GM12891 (cell line): ENCODE data around the gene SMG6.
A peak's percentile ranks its signal among the peaks of the same experiment; 100 is the strongest.

ENCODE experiments used
- POLR2A ChIP-seq: IDR thresholded peaks from 2 replicates; pipeline ENCODE4 v1.6.1; 2011; ENCODE audit warnings: low read depth, low read length, control low read depth
- POLR2AphosphoS5 ChIP-seq: IDR thresholded peaks from 2 replicates; pipeline ENCODE4 v1.6.1; 2011; ENCODE audit warnings: low read depth, low read length, control low read depth

DNA sequence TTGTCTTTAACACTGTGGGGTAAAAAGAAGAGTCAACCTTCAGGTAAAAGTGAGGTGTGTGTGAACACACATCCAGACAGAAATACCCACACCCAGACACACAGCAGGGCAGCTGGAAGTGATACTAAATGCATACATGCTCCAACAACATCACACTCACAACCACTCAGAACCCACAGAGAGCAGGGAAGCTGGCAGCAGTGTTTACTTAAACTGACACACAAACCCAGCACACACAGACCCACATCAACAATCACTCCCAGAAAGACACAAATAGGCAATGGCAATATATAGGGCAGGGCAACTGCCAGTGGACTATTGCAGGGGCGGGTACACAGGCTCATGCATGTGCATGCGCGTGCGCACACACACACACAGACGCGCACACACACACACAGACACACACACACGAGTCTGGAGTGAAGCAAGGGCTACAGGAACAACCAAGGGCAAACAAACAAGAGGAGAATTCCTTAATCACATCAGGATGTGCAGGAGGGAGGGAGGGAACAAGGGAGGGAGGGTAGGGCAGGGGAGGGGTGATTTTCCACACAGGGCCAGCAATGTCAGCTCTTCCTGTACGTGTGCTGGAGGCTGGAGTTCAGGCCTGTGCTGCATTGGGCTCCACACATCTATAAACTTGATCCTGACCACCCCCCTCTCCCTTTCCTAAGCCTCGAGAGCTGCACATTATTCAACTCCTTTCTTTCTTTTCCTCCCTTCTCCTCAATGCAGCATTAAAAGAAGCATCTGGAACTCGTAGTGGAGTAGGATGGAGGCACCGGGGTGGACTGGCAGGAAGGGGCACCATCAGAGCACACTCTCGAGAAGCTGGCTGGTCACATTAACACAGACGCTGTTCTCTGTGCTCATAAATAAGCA lies 218.6 kb downstream of the SMG6 start:
- TF ChIP-seq POLR2A (no peak), POLR2AphosphoS5 (0 out of 2 replicates have a peak, but pooled peaks have one; percentile 26)
